ENCODE results near the gene GATA3.

- no peak for TF ChIP-seq POLR2A (IDR thresholded peaks at IDR 0.05)
- no peak for TF ChIP-seq POLR2AphosphoS5 (IDR thresholded peaks at IDR 0.05)
- no peak for TF ChIP-seq CTCF (IDR thresholded peaks at IDR 0.05)
Observed at GRCh38 chr10:8121201-8121890, 66.9 kb downstream of the GATA3 start.

All from breast epithelium (tissue), 3 donors.